ENCODE measurements around the gene NWD2.

The NWD2 gene

GRCh38 chr4:37304612-37305011 is 60.1 kb downstream of the NWD2 start:
- no peak for TF ChIP-seq ZFX (IDR thresholded peaks at IDR 0.05; ENCODE audit: borderline replicate concordance)
- no peak for TF ChIP-seq CTCF (IDR thresholded peaks at IDR 0.05)

GRCh38 chr4:37305984-37306383 is 61.4 kb downstream of the NWD2 start:
- no peak overlapping the region for H3K27ac ChIP-seq
- TF ChIP-seq ZFX (IDR thresholded peaks at IDR 0.05; ENCODE audit: borderline replicate concordance) (no peak), CTCF (IDR thresholded peaks at IDR 0.05) (no peak)

More at GRCh38 chr4:37304612-37305011, 60.1 kb downstream of the NWD2 start:
- no peak overlapping the region for H3K27ac ChIP-seq

GRCh38 chr4:37317104-37317643 is 72.6 kb downstream of the NWD2 start:
- H3K27ac ChIP-seq: no peak overlapping the region
- TF ChIP-seq CTCF (IDR thresholded peaks at IDR 0.05): no peak
- no peak for TF ChIP-seq ZFX (IDR thresholded peaks at IDR 0.05; ENCODE audit: borderline replicate concordance)

GRCh38 chr4:37320513-37321235 is 76.1 kb downstream of the NWD2 start:
- TF ChIP-seq ZFX (IDR thresholded peaks at IDR 0.05; ENCODE audit: borderline replicate concordance) (no peak), CTCF (IDR thresholded peaks at IDR 0.05) (no peak)
- H3K27ac ChIP-seq: no peak overlapping the region

- TF ChIP-seq CTCF (IDR thresholded peaks at IDR 0.05) (no peak), ZFX (IDR thresholded peaks at IDR 0.05; ENCODE audit: borderline replicate concordance) (no peak)
- no peak overlapping the region for H3K27ac ChIP-seq
Observed at GRCh38 chr4:37322122-37322521, 77.6 kb downstream of the NWD2 start.

- TF ChIP-seq ZFX (IDR thresholded peaks at IDR 0.05; ENCODE audit: borderline replicate concordance) (no peak), CTCF (IDR thresholded peaks at IDR 0.05) (no peak)
- H3K27ac ChIP-seq: no peak overlapping the region
Observed at GRCh38 chr4:37324546-37324945, 80.0 kb downstream of the NWD2 start.

GRCh38 chr4:37326852-37327251 is 82.3 kb downstream of the NWD2 start:
- no peak for TF ChIP-seq ZFX (IDR thresholded peaks at IDR 0.05; ENCODE audit: borderline replicate concordance)
- H3K27ac ChIP-seq: no peak overlapping the region

Data from 22Rv1 (cell line).